Skin of body (tissue), 2 donors: ENCODE measurements around the gene TERF2IP. TPM values are rescaled to one million over a fixed set of nuclear protein-coding genes. Genes with fewer than 3 reads are reported as not detected.

Experiments used
- small RNA-seq: library from RNA; depleted of rRNA; stranded (forward); fragments of <200 nt; gene quantifications from one replicate; pipeline ENCODE3, GENCODE V24; 2014; ENCODE audit warnings: low replicate concordance
- total RNA-seq: library from RNA; depleted of rRNA; stranded (reverse); fragments of >200 nt; gene quantifications from one replicate; pipeline ENCODE4 v1.2.3, GENCODE V29; 2014

TERF2IP gene
- total RNA-seq, 1 donor from 2014 or later, result 50.1 TPM

Small RNAs within 50 kb of the gene (small RNA-seq; reads per million reads assigned to genes)
- gene RN7SL520P, result not detected

Other genes starting within 250 kb of the TERF2IP start
- 71.5 TPM for gene CFDP1, start 214.3 kb upstream of the TERF2IP start, total RNA-seq
- gene TMEM170A, start 183.1 kb upstream of the TERF2IP start, total RNA-seq, result 21.6 TPM
- gene CHST6, start 152.3 kb upstream of the TERF2IP start, total RNA-seq, result 0.69 TPM
- 0.10 TPM for gene CHST5, start 111.7 kb upstream of the TERF2IP start, total RNA-seq
- gene TMEM231, start 91.5 kb upstream of the TERF2IP start, total RNA-seq, result 6.8 TPM
- 90.8 TPM for gene GABARAPL2, start 81.4 kb upstream of the TERF2IP start, total RNA-seq
- 30.3 TPM for gene ADAT1, start 24.5 kb upstream of the TERF2IP start, total RNA-seq
- 74.2 TPM for gene KARS1, start 108 bp upstream of the TERF2IP start, total RNA-seq
- gene CPHXL2, start 29.2 kb downstream of the TERF2IP start, total RNA-seq, result not detected
- gene DUXB, start 53.7 kb downstream of the TERF2IP start, total RNA-seq, result not detected
- gene CPHXL, start 78.7 kb downstream of the TERF2IP start, total RNA-seq, result not detected